H1 (cell line): ENCODE results near the gene CDYL.

ENCODE experiments used
- ATF3 ChIP-seq: IDR thresholded peaks from 2 replicates; pipeline ENCODE4 v1.6.1; 2011; ENCODE audit warnings: low read depth, mild to moderate bottlenecking, low read length; ENCODE audit not compliant: insufficient read depth
- CEBPB ChIP-seq: IDR thresholded peaks from 2 replicates; pipeline ENCODE4 v1.6.1; 2012; ENCODE audit warnings: low read depth, low read length
- CTCF ChIP-seq, 3 experiments: IDR thresholded peaks; 1 replicate in 2 of 3; 2 replicates in 1 of 3; pipeline versions ENCODE4 v1.5.1 to v1.6.1; 2011; ENCODE audit warnings: low read length in 3 of 3, mild to moderate bottlenecking in 3 of 3, inconsistent platforms in 2 of 3, low read depth in 1 of 3, moderate library complexity in 1 of 3; ENCODE audit not compliant: insufficient read depth in 1 of 3; ENCODE audit errors: control extremely low read depth in 1 of 3
- EZH2 ChIP-seq: fragments of 200-600 bp; sonication (generic); IDR thresholded peaks from 2 replicates; pipeline ENCODE4 v1.7.1; 2012; ENCODE audit warnings: low read depth, mild to moderate bottlenecking, moderate library complexity, low read length, inconsistent platforms; ENCODE audit not compliant: severe bottlenecking
- GABPA ChIP-seq: IDR thresholded peaks from 2 replicates; pipeline ENCODE4 v1.6.1; 2011; ENCODE audit warnings: mild to moderate bottlenecking, low read length, moderate library complexity, borderline replicate concordance; ENCODE audit not compliant: insufficient read depth
- KDM1A ChIP-seq: fragments of 200-600, 300-600 bp; sonication (generic); IDR thresholded peaks from 2 replicates; pipeline ENCODE4 v1.7.1; 2016; ENCODE audit warnings: mild to moderate bottlenecking, low read length, borderline replicate concordance
- POLR2A ChIP-seq, 2 experiments: IDR thresholded peaks; 1 replicate in 1 of 2; 2 replicates in 1 of 2; pipeline ENCODE4 v1.6.1; 2011; ENCODE audit warnings: low read depth in 2 of 2, low read length in 2 of 2, mild to moderate bottlenecking in 2 of 2; ENCODE audit errors: control extremely low read depth in 1 of 2
- POLR2AphosphoS5 ChIP-seq: IDR thresholded peaks from 2 replicates; pipeline ENCODE4 v1.6.1; 2011; ENCODE audit warnings: low read depth, low read length
- SIX5 ChIP-seq: IDR thresholded peaks from 2 replicates; pipeline ENCODE4 v1.6.1; 2011; ENCODE audit warnings: mild to moderate bottlenecking, low read depth, low read length
- SP4 ChIP-seq: IDR thresholded peaks from 2 replicates; pipeline ENCODE4 v1.6.1; 2012; ENCODE audit warnings: low read length, inconsistent platforms
- SUZ12 ChIP-seq: fragments of 200-600 bp; sonication (generic); IDR thresholded peaks from 2 replicates; pipeline ENCODE4 v1.6.1; 2012; ENCODE audit warnings: mild to moderate bottlenecking, inconsistent platforms, low read length, moderate library complexity, mixed read lengths
- TCF12 ChIP-seq: IDR thresholded peaks from 2 replicates; pipeline ENCODE4 v1.6.1; 2011; ENCODE audit warnings: low read depth, mild to moderate bottlenecking, low read length

DNA sequence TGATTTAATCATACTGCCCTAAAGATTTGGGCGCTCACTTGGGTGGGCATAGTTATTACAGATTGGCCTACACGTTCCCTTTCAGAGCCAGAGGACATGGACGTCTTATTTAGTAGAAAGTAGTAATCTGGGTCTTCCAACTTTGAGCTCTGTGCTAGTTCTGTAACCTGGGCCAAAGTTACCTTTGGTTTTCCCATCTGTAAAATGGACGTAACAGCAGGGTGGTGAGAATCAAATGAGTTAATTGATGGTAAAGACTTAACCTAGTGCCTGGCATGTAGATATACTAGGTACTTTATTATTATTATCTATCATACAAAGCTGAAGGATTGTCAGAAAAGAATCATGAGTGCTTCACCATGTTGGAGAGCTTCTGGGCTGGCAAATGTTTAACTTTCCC, 74.8 kb downstream of the CDYL start:
- TF ChIP-seq CTCF (IDR thresholded peaks at IDR 0.05; ENCODE audit: control extremely low read depth in 1 of 3, insufficient read depth in 1 of 3, low read depth in 1 of 3, low read length in 3 of 3), result no peak
- no peak for TF ChIP-seq ATF3
- no peak for TF ChIP-seq EZH2
- TF ChIP-seq SIX5, result no peak
- no peak for TF ChIP-seq POLR2AphosphoS5
- TF ChIP-seq KDM1A, result no peak
- TF ChIP-seq CEBPB, result no peak
- TF ChIP-seq GABPA, result no peak
- TF ChIP-seq SUZ12, result no peak
- no peak for TF ChIP-seq TCF12
- TF ChIP-seq POLR2A (IDR thresholded peaks at IDR 0.05; ENCODE audit: control extremely low read depth in 1 of 2, low read depth in 2 of 2, low read length in 2 of 2), result no peak
- TF ChIP-seq SP4, result no peak
